Common myeloid progenitor, CD34-positive (primary cell): ENCODE data around the gene HOXD4.

Experiments
- CTCF ChIA-PET: fragments of 350-600 bp; sonication (Branson Sonifier 250); formaldehyde crosslinking; loops from one replicate; lab custom pipeline; 2021; ENCODE audit warnings: antibody characterized with exemption; lab: Charles Lee
- POLR2A ChIA-PET: fragments of 350-600 bp; sonication (Branson Sonifier 250); formaldehyde crosslinking; loops from one replicate; lab custom pipeline; 2021; ENCODE audit warnings: antibody characterized with exemption; lab: Charles Lee
- DNase-seq, 3 donors: peaks; one replicate each; pipeline versions ENCODE4 v3.0.0 to v3.0.0-alpha.2; 2013
- H3K27ac ChIP-seq, 2 experiments: 1 replicate in 1 of 2; 2 replicates in 1 of 2; pipeline ENCODE4 v1.7.0; 2013; ENCODE audit warnings: inconsistent platforms in 2 of 2, low read length in 2 of 2, mild to moderate bottlenecking in 2 of 2, low read depth in 1 of 2, moderate library complexity in 1 of 2; ENCODE audit not compliant: severe bottlenecking in 2 of 2, insufficient read depth in 1 of 2, poor library complexity in 1 of 2
- H3K27me3 ChIP-seq, 5 experiments: replicated peaks in 2 of 5; 1 replicate in 3 of 5; 2 replicates in 2 of 5; pipeline versions ENCODE4 v1.6.1 to v1.7.0; 2013; ENCODE audit warnings: low read length in 4 of 5, mild to moderate bottlenecking in 2 of 5, moderate library complexity in 2 of 5, inconsistent platforms in 1 of 5; ENCODE audit not compliant: insufficient read depth in 5 of 5, control insufficient read depth in 4 of 5
- H3K36me3 ChIP-seq, 4 experiments: 1 replicate in 2 of 4; 2 replicates in 2 of 4; pipeline versions ENCODE4 v1.6.1 to v1.7.0; 2013; ENCODE audit warnings: low read length in 3 of 4, control low read depth in 1 of 4, mild to moderate bottlenecking in 1 of 4; ENCODE audit not compliant: control insufficient read depth in 4 of 4, insufficient read depth in 4 of 4
- H3K4me1 ChIP-seq, 4 experiments: 1 replicate in 3 of 4; 2 replicates in 1 of 4; pipeline versions ENCODE4 v1.6.1 to v1.7.1; 2013; ENCODE audit warnings: low read length in 3 of 4, mild to moderate bottlenecking in 3 of 4, control low read depth in 1 of 4, inconsistent platforms in 1 of 4, moderate library complexity in 1 of 4; ENCODE audit not compliant: control insufficient read depth in 4 of 4, insufficient read depth in 4 of 4; ENCODE audit errors: control extremely low read depth in 1 of 4
- H3K4me3 ChIP-seq, 7 experiments: 1 replicate in 4 of 7; 2 replicates in 3 of 7; pipeline versions ENCODE4 v1.5.1 to v1.7.0; 2013; ENCODE audit warnings: mild to moderate bottlenecking in 7 of 7, low read length in 6 of 7, moderate library complexity in 6 of 7, inconsistent platforms in 2 of 7, low read depth in 2 of 7, control low read depth in 1 of 7; ENCODE audit not compliant: insufficient read depth in 4 of 7, control insufficient read depth in 1 of 7; ENCODE audit errors: extremely low read depth in 1 of 7
- H3K9me3 ChIP-seq, 5 experiments: 1 replicate in 4 of 5; 2 replicates in 1 of 5; pipeline versions ENCODE4 v1.6.1 to v1.7.1; 2013; ENCODE audit warnings: low read length in 4 of 5, mild to moderate bottlenecking in 2 of 5, inconsistent platforms in 1 of 5, low read depth in 1 of 5, moderate library complexity in 1 of 5; ENCODE audit not compliant: control insufficient read depth in 4 of 5, insufficient read depth in 2 of 5; ENCODE audit errors: control extremely low read depth in 1 of 5
- WGBS: methylation state at CpG from one replicate; pipeline ENCODE4 v1.1.5; 2013; ENCODE audit not compliant: insufficient coverage; 5-methylcytosine and 5-hydroxymethylcytosine counted together

HOXD4 gene

GRCh38 chr2:176172895-176173566 lies 21.7 kb downstream of the HOXD4 start:
- Histone ChIP-seq H3K9me3 (peaks cover 0 to under 1% (median 0%) of the 10 kb centered on the region in 5 experiments), H3K4me3 (no peak overlapping the region), H3K36me3 (no peaks in the 10 kb centered on the region), H3K4me1 (peaks cover 0 to 11% (median 4%) of the 10 kb centered on the region in 4 experiments), H3K27me3 (peaks cover 31 to 98% (median 68%) of the 10 kb centered on the region in 5 experiments), H3K27ac (no peak overlapping the region)
- 17% methylated on average over 1 of the region's 14 CpGs for WGBS
- ChIA-PET CTCF (interaction anchor here (0.8 to 1.2 kb wide), 3 partner anchors 13 to 88 kb away, joined by 3 to 4 read pairs (median 3); no protein-coding TSS in a partner anchor), POLR2A (no interaction called here)
- no peak for DNase-seq

DNA sequence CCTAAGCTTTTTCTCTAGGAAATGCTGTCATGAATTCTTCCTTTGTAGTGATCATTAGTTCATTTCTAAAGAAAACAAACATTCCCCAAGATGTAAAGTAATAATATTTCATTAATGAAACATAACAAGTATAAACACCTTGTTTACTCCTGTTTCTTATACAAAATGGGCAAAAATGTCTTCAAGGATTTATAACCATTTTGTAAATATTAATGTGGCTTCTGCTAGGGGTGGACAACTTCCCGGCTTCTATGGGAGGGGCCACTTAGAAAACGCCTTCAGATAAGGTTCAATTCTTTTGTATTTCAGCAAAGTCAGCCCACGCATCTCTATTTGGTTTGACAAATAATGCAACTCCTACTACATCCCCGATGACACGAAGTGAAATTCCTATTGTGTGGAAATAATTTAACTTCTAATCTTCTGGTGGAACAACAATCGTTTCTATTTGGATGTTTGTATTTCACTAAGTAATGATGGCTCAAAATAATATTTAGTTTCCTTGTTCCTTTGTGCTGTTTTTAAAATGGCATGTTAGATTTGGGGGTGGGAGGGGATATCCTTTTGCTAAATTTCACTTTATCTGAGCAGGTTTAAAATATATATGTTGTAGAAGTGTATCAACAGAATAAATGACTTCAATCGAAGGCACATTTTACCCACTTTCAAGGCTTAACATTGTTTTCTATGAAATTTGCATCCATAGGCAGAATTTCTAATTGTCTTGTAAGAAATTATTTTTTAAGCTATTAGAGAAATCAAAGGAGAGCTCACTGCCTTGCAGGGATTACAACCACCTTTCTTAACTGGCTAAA lies 22.4 kb downstream of the HOXD4 start:
- H3K27me3 ChIP-seq, result peaks cover 31 to 100% (median 68%) of the 10 kb centered on the region in 5 experiments
- no peaks in the 10 kb centered on the region for H3K9me3 ChIP-seq
- H3K4me1 ChIP-seq, result peaks cover 0 to 18% (median 10%) of the 10 kb centered on the region in 4 experiments
- no peaks in the 10 kb centered on the region for H3K36me3 ChIP-seq
- ChIA-PET CTCF (interaction anchor here (0.6 to 3.5 kb wide), 5 partner anchors 8 to 281 kb away, joined by 3 to 14 read pairs (median 4); no protein-coding TSS in a partner anchor), POLR2A (no interaction called here)
- no peak overlapping the region for H3K27ac ChIP-seq
- 0% methylated on average over 1 of the region's 7 CpGs for WGBS
- no peak for DNase-seq
- H3K4me3 ChIP-seq, result no peak overlapping the region

- Histone ChIP-seq H3K27ac (no peak overlapping the region), H3K4me1 (peaks cover 0 to 18% (median 10%) of the 10 kb centered on the region in 4 experiments), H3K4me3 (no peak overlapping the region), H3K36me3 (no peaks in the 10 kb centered on the region), H3K27me3 (peaks cover 37 to 100% (median 71%) of the 10 kb centered on the region in 5 experiments), H3K9me3 (no peaks in the 10 kb centered on the region)
- CTCF ChIA-PET, result interaction anchor here (0.6 to 3.5 kb wide), 4 partner anchors 9 to 280 kb away, joined by 3 to 14 read pairs (median 6); no protein-coding TSS in a partner anchor
- POLR2A ChIA-PET, result interaction anchor here (0.6 kb wide), 1 partner anchor 524 kb away, joined by 4 read pairs; no protein-coding TSS in a partner anchor
- 5% methylated on average over 10 of the region's 14 CpGs for WGBS
- DNase-seq, result no peak
These were observed 23.1 kb downstream of the HOXD4 start for GRCh38 chr2:176174382-176174823.

- H3K4me3 ChIP-seq, result no peak overlapping the region
- H3K36me3 ChIP-seq, result no peaks in the 10 kb centered on the region
- CTCF ChIA-PET, result interaction anchor here (0.6 to 3.5 kb wide), 6 partner anchors 10 to 379 kb away, joined by 3 to 14 read pairs (median 4); no protein-coding TSS in a partner anchor
- POLR2A ChIA-PET, result interaction anchor here (0.6 kb wide), 1 partner anchor 524 kb away, joined by 4 read pairs; no protein-coding TSS in a partner anchor
- no peaks in the 10 kb centered on the region for H3K9me3 ChIP-seq
- no peak overlapping the region for H3K27ac ChIP-seq
- H3K27me3 ChIP-seq, result peaks cover 40 to 100% (median 73%) of the 10 kb centered on the region in 5 experiments
- WGBS, result 8% methylated on average over 35 of the region's 47 CpGs
- peaks cover 0 to 18% (median 10%) of the 10 kb centered on the region in 4 experiments for H3K4me1 ChIP-seq
- no peak for DNase-seq
These were observed 23.7 kb downstream of the HOXD4 start for GRCh38 chr2:176174824-176175708.

GRCh38 chr2:176175709-176176607 lies 24.6 kb downstream of the HOXD4 start:
- CTCF ChIA-PET, result interaction anchor here (0.6 to 3.5 kb wide), 6 partner anchors 10 to 378 kb away, joined by 3 to 14 read pairs (median 4); no protein-coding TSS in a partner anchor
- H3K9me3 ChIP-seq, result no peaks in the 10 kb centered on the region
- 0% methylated on average over 1 of the region's 7 CpGs for WGBS
- peaks cover 0 to 18% (median 10%) of the 10 kb centered on the region in 4 experiments for H3K4me1 ChIP-seq
- DNase-seq, result no peak
- no peaks in the 10 kb centered on the region for H3K36me3 ChIP-seq
- no peak overlapping the region for H3K27ac ChIP-seq
- POLR2A ChIA-PET, result no interaction called here
- H3K4me3 ChIP-seq, result no peak overlapping the region
- H3K27me3 ChIP-seq, result peaks cover 49 to 100% (median 75%) of the 10 kb centered on the region in 5 experiments
